Measurements from ENCODE around the gene HIVEP3.

DNA sequence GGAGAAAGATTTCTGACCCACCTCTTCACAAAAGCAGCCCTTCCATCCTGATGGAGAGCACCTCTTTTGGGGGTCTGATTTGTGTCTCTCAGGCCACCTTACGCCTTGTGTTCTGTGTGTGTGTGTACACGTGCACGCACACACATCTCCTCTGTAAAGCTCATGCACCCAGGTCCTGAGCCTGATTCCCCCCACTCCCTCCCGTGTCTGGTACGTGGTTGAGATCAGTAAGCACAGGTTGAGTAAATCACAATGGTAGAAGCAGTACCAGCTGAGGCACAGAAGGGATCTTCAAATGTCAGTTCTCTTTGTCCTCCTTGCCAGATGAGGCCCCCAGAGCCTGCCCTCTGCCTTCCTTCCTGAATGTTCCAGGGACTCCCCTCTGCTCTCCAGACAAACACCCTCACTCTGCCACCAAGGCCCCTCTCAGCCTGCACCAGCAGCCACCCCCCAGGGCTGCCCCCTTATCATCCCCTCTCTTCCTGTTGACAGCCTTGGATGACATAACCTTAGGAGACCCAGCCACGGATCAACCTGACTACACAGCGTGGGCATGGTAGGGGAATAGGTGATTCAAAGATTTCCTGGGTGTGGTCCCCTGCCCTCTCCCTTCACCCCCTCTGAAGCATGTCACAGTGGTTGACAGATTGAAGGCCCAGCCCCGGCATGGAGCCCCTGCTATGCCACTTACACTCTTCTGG lies 112.8 kb downstream of the HIVEP3 start:
- TF ChIP-seq CTCF (IDR thresholded peaks at IDR 0.05; ENCODE audit: insufficient read depth, low read depth, low read length) (no peak), EZH2 (IDR thresholded peaks at IDR 0.05; ENCODE audit: insufficient read depth, low read length) (no peak)

Measured in astrocyte (in vitro differentiated cells and primary cell).